H1 (cell line): Measurements from ENCODE around the gene YIPF5. TPM values are rescaled to one million over a fixed set of nuclear protein-coding genes. Genes with fewer than 3 reads are reported as not detected.

ENCODE experiments used
- CTCF ChIA-PET: fragments of 300-600 bp; sonication (Branson Sonifier 250); formaldehyde crosslinking; loops from one replicate; lab custom pipeline; 2021; ENCODE audit not compliant: partially characterized antibody; lab: Charles Lee
- POLR2A ChIA-PET: fragments of 300-600 bp; sonication (Branson Sonifier 250); formaldehyde crosslinking; loops from one replicate; lab custom pipeline; 2021; ENCODE audit warnings: inconsistent platforms; ENCODE audit not compliant: partially characterized antibody; lab: Charles Lee
- DNase-seq, 2 experiments: peaks; one replicate each; pipeline versions ENCODE4 v3.0.0 to v3.0.0-alpha.2; 2010 to 2022; ENCODE audit warnings: low spot score in 2 of 2, low read depth in 1 of 2, mixed read lengths in 1 of 2
- FAIRE-seq: peaks from 2 replicates; lab custom pipeline; 2011; peaks lifted over from hg19 to GRCh38; lab: Jason Lieb, UNC
- H2AFZ ChIP-seq: 2 replicates; pipeline ENCODE4 v1.8.1; 2012; ENCODE audit warnings: low read length, inconsistent platforms
- H2AK5ac ChIP-seq: 2 replicates; pipeline ENCODE4 v1.6.1; 2013; ENCODE audit warnings: low read depth, low read length
- H2BK120ac ChIP-seq: replicated peaks from 2 replicates; pipeline ENCODE3; 2013; ENCODE audit warnings: low read depth, low read length, inconsistent platforms
- H2BK12ac ChIP-seq: 2 replicates; pipeline ENCODE4 v1.6.1; 2013; ENCODE audit warnings: low read depth, low read length
- H2BK15ac ChIP-seq: 2 replicates; pipeline ENCODE4 v1.6.1; 2013; ENCODE audit warnings: low read length
- H2BK20ac ChIP-seq: 2 replicates; pipeline ENCODE4 v1.6.1; 2013; ENCODE audit warnings: low read length
- H2BK5ac ChIP-seq: 2 replicates; pipeline ENCODE4 v1.6.1; 2013; ENCODE audit warnings: low read depth, low read length
- H3K14ac ChIP-seq: 2 replicates; pipeline ENCODE4 v1.6.1; 2013; ENCODE audit warnings: inconsistent platforms; ENCODE audit not compliant: insufficient read length
- H3K18ac ChIP-seq: 2 replicates; pipeline ENCODE4 v1.6.1; 2013; ENCODE audit warnings: low read length; ENCODE audit errors: extremely low read depth
- H3K23ac ChIP-seq: 2 replicates; pipeline ENCODE4 v1.6.1; 2013; ENCODE audit warnings: inconsistent platforms; ENCODE audit not compliant: insufficient read length
- H3K23me2 ChIP-seq: 2 replicates; pipeline ENCODE4 v1.6.1; 2013; ENCODE audit warnings: low read depth, low read length
- H3K27ac ChIP-seq: 2 replicates; pipeline ENCODE4 v1.6.1; 2011; ENCODE audit warnings: low read depth, low read length, inconsistent platforms
- H3K27me3 ChIP-seq, 4 experiments: replicated peaks in 1 of 4; 1 replicate in 1 of 4; 2 replicates in 3 of 4; pipeline versions ENCODE4 v1.6.1 to v1.8.1; 2011 to 2013; ENCODE audit warnings: low read length in 3 of 4, mild to moderate bottlenecking in 3 of 4, inconsistent platforms in 2 of 4, mixed read lengths in 2 of 4, moderate library complexity in 1 of 4; ENCODE audit not compliant: control insufficient read depth in 3 of 4, insufficient read depth in 3 of 4; ENCODE audit errors: extremely low read depth in 1 of 4
- H3K36me3 ChIP-seq, 4 experiments: 2 replicates each; pipeline versions ENCODE4 v1.6.1 to v1.8.1; 2011 to 2013; ENCODE audit warnings: mild to moderate bottlenecking in 4 of 4, low read length in 3 of 4, moderate library complexity in 2 of 4, control low read depth in 1 of 4, inconsistent platforms in 1 of 4; ENCODE audit not compliant: insufficient read depth in 4 of 4, control insufficient read depth in 2 of 4
- H3K4ac ChIP-seq: replicated peaks from 2 replicates; pipeline ENCODE3; 2013; ENCODE audit warnings: low read length, low read depth, mixed read lengths, inconsistent platforms; ENCODE audit not compliant: insufficient read length
- H3K4me1 ChIP-seq, 4 experiments: replicated peaks in 1 of 4; 1 replicate in 1 of 4; 2 replicates in 3 of 4; pipeline versions ENCODE4 v1.6.1 to v1.8.1; 2011 to 2013; ENCODE audit warnings: low read length in 3 of 4, inconsistent platforms in 2 of 4, mixed read lengths in 1 of 4; ENCODE audit not compliant: insufficient read depth in 4 of 4, control insufficient read depth in 3 of 4
- H3K4me2 ChIP-seq, 2 experiments: 2 replicates each; pipeline versions ENCODE4 v1.6.1 to v1.8.1; 2011 to 2013; ENCODE audit warnings: low read depth in 2 of 2, low read length in 2 of 2, control low read depth in 1 of 2, inconsistent platforms in 1 of 2, mild to moderate bottlenecking in 1 of 2; ENCODE audit not compliant: insufficient read depth in 1 of 2
- H3K4me3 ChIP-seq, 4 experiments: fragments of 200-600, 300-600 bp in 1 of 4; sonication (generic), shearing (Covaris generic), sonication (Bioruptor Twin) in 1 of 4; 2 replicates each; pipeline versions ENCODE4 v1.5.1 to v1.8.1; 2011 to 2016; ENCODE audit warnings: low read length in 4 of 4, low read depth in 3 of 4, control low read depth in 2 of 4, inconsistent platforms in 2 of 4, mild to moderate bottlenecking in 2 of 4, mixed read lengths in 1 of 4, moderate library complexity in 1 of 4; ENCODE audit not compliant: insufficient read depth in 2 of 4; ENCODE audit errors: extremely low read depth in 1 of 4
- H3K56ac ChIP-seq: replicated peaks from 2 replicates; pipeline ENCODE3; 2013; ENCODE audit warnings: low read depth, mild to moderate bottlenecking, mixed read lengths, low read length, inconsistent platforms; ENCODE audit not compliant: insufficient read length
- H3K79me1 ChIP-seq: 2 replicates; pipeline ENCODE4 v1.6.1; 2013; ENCODE audit warnings: low read depth, low read length, control low read depth
- H3K79me2 ChIP-seq, 2 experiments: 2 replicates each; pipeline versions ENCODE4 v1.6.1 to v1.8.1; 2012 to 2013; ENCODE audit warnings: low read length in 2 of 2, mild to moderate bottlenecking in 2 of 2, inconsistent platforms in 1 of 2; ENCODE audit not compliant: insufficient read depth in 2 of 2, control insufficient read depth in 1 of 2
- H3K9ac ChIP-seq, 4 experiments: replicated peaks in 1 of 4; 1 replicate in 1 of 4; 2 replicates in 3 of 4; pipeline versions ENCODE4 v1.6.1 to v1.8.1; 2011 to 2013; ENCODE audit warnings: low read depth in 3 of 4, low read length in 3 of 4, control low read depth in 2 of 4, mild to moderate bottlenecking in 2 of 4, moderate library complexity in 2 of 4, inconsistent platforms in 1 of 4; ENCODE audit errors: extremely low read depth in 1 of 4
- H3K9me3 ChIP-seq, 2 experiments: 2 replicates each; pipeline versions ENCODE4 v1.6.1 to v1.8.1; 2012 to 2013; ENCODE audit warnings: mild to moderate bottlenecking in 2 of 2, moderate library complexity in 2 of 2, control low read depth in 1 of 2, inconsistent platforms in 1 of 2, low read depth in 1 of 2, low read length in 1 of 2, mixed read lengths in 1 of 2; ENCODE audit not compliant: insufficient read depth in 2 of 2
- H4K20me1 ChIP-seq, 2 experiments: replicated peaks in 1 of 2; 2 replicates each; pipeline versions ENCODE3 to v1.8.1; 2011 to 2013; ENCODE audit warnings: inconsistent platforms in 2 of 2, low read length in 2 of 2, mild to moderate bottlenecking in 1 of 2; ENCODE audit not compliant: insufficient read depth in 2 of 2, control insufficient read depth in 1 of 2
- H4K5ac ChIP-seq: 2 replicates; pipeline ENCODE4 v1.6.1; 2013; ENCODE audit warnings: low read length, low read depth, mixed read lengths, inconsistent platforms; ENCODE audit not compliant: insufficient read length
- H4K8ac ChIP-seq: 2 replicates; pipeline ENCODE4 v1.8.0; 2013; ENCODE audit warnings: mild to moderate bottlenecking, moderate library complexity, low read length, inconsistent platforms; ENCODE audit not compliant: insufficient read depth; ENCODE audit errors: extremely low read depth
- H4K91ac ChIP-seq: replicated peaks from 2 replicates; pipeline ENCODE3; 2013; ENCODE audit warnings: low read length, mixed read lengths, inconsistent platforms; ENCODE audit not compliant: insufficient read length
- NANOG ChIP-seq: IDR thresholded peaks from 2 replicates; pipeline ENCODE4 v1.6.1; 2011; ENCODE audit warnings: low read length, low read depth, mild to moderate bottlenecking, inconsistent platforms; ENCODE audit not compliant: insufficient read depth, poor library complexity, severe bottlenecking
- TAF7 ChIP-seq: optimal IDR thresholded peaks from 2 replicates; pipeline ENCODE3; 2011; ENCODE audit warnings: low read depth, mild to moderate bottlenecking, inconsistent platforms, low read length, moderate library complexity, borderline replicate concordance
- ZNF274 ChIP-seq: IDR thresholded peaks from 2 replicates; pipeline ENCODE4 v1.7.0; 2012; ENCODE audit warnings: low read length, borderline replicate concordance; ENCODE audit errors: extremely low read depth
- WGBS, 2 experiments: shearing (Covaris generic) in 1 of 2; methylation state at CpG; one replicate each; pipeline versions ENCODE4 v1.1.6 to v1.1.7; 2013 to 2015; ENCODE audit warnings: low lambda C conversion rate in 2 of 2, mixed read lengths in 2 of 2, inconsistent platforms in 1 of 2, low coverage in 1 of 2, missing lambda C conversion rate in 1 of 2; ENCODE audit not compliant: insufficient replicate concordance in 2 of 2, insufficient coverage in 1 of 2, insufficient read length in 1 of 2; ENCODE audit errors: extremely low coverage in 1 of 2, missing lambda C conversion rate in 1 of 2; 5-methylcytosine and 5-hydroxymethylcytosine counted together
- polyA plus RNA-seq, 7 experiments: library from polyadenylated mRNA; depleted of rRNA in 3 of 7; stranded (reverse) in 5 of 7; unstranded in 2 of 7; fragments of >200 nt in 5 of 7; fragments of 200-250 nt in 2 of 7; gene quantifications; 1 replicate in 5 of 7; 2 replicates in 1 of 7; 4 replicates in 1 of 7; pipeline versions ENCODE4 v1.2.1 to v1.2.3, GENCODE V29; 2011 to 2013; ENCODE audit warnings: missing spikeins in 2 of 7, mixed read lengths in 2 of 7
- total RNA-seq: library from RNA; stranded (reverse); fragmentation: NEBNext Ultra II Directional; extraction: Animal tissue kit (Norgen Biotek cat#: 25700); gene quantifications from 2 replicates; pipeline ENCODE4 v1.2.1, GENCODE V29; 2021

YIPF5 gene
- total and polyA plus RNA-seq, 2 of the 8 experiments (the other 6 are each of a cell fraction or from before 2014, with no cell fraction given), result 27.6 to 33.6 TPM

DNA sequence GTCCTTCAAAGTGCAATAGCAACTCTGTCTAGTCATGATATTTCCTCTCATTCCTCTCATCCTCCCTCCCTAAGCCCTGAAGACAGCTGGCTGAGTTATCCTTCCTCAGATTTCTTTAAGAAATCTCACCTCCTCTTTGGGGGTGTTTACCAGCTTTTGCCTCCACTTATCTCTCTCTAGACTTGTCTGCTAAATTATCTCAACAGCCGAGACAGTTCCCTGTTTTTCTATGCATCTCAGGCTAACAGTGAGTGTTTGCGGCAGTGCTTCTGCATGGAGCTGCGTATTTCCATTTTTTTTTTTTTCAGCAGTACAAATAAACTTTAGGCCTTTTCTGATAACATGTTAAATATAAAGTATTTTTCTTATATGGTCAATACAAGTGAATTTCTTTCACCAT is 21.1 kb upstream of the YIPF5 start:
- Histone ChIP-seq H3K27me3 (no peaks in the 10 kb centered on the region), H3K36me3 (no peaks in the 10 kb centered on the region), H3K23me2 (no peaks in the 10 kb centered on the region), H3K14ac (no peak overlapping the region), H3K79me2 (no peaks in the 10 kb centered on the region), H3K4me3 (no peak overlapping the region), H3K9me3 (no peaks in the 10 kb centered on the region), H3K27ac (no peak overlapping the region), H2BK15ac (no peak overlapping the region), H3K23ac (no peak overlapping the region), H4K91ac (no peak overlapping the region), H4K5ac (no peak overlapping the region), H3K79me1 (no peaks in the 10 kb centered on the region), H3K56ac (no peak overlapping the region), H2BK5ac (no peak overlapping the region), H2AK5ac (no peak overlapping the region), H4K8ac (no peak overlapping the region), H4K20me1 (no peaks in the 10 kb centered on the region), H2AFZ (peak overlapping the region; percentile 95), H3K4ac (no peak overlapping the region), H3K4me2 (no peak overlapping the region), H3K18ac (no peak overlapping the region), H3K4me1 (peaks cover 0 to 2% (median 0%) of the 10 kb centered on the region in 4 experiments; a peak in 1 of 7 replicates)
- POLR2A ChIA-PET, result no interaction called here
- FAIRE-seq, result no peak
- CTCF ChIA-PET, result interaction anchor here (0.6 to 5.7 kb wide), 18 partner anchors 8 to 1270 kb away, joined by 3 to 33 read pairs (median 4); no protein-coding TSS in a partner anchor
- no peak for TF ChIP-seq NANOG
- no peak for TF ChIP-seq TAF7
- TF ChIP-seq ZNF274, result no peak
- TF ChIP-seq, all 59 proteins: peak for 0
- Histone ChIP-seq H3K9ac (no peak overlapping the region), H2BK120ac (no peak overlapping the region), H2BK12ac (no peak overlapping the region), H2BK20ac (no peak overlapping the region)
- 92% methylated on average over 3 of the region's 3 CpGs; no CpG with 5 or more reads in 1 of the 2 experiments for WGBS, 2 experiments
- no peak for DNase-seq
